ENCODE measurements around the gene RPTN. TPM values are rescaled to one million over a fixed set of nuclear protein-coding genes. Genes with fewer than 3 reads are reported as not detected.

Gene RPTN
- not detected for total RNA-seq

GRCh38 chr1:152159144-152159543, at the start of gene RPTN:
Gene RPTN (minus strand): TSS chr1:152159228. CDS start chr1:152157889, 1,339 bp downstream.

GRCh38 chr1:152115344-152115743, 43.7 kb downstream of the RPTN start, which contains the start of gene TCHH:
Gene TCHH (minus strand): TSS chr1:152115444. CDS start chr1:152114080, 1,364 bp downstream.

Other genes with a start within 250 kb of the RPTN start
- gene THEM4, start 249.7 kb downstream of the RPTN start, total RNA-seq: 10 to 100 TPM; 12.0 to 20.3 TPM
- gene S100A10, start 165.4 kb downstream of the RPTN start, total RNA-seq: 100 to 1,000 TPM in 1 of 2 donors, 10 to 100 TPM in 1; 41.3 to 111 TPM
- gene S100A11, start 122.2 kb downstream of the RPTN start, total RNA-seq: 100 to 1,000 TPM; 132 to 201 TPM
- gene TCHHL1, start 70.2 kb downstream of the RPTN start, total RNA-seq: not detected
- not detected for gene TCHH, start 43.8 kb downstream of the RPTN start, total RNA-seq
- not detected for gene HRNR, start 65.0 kb upstream of the RPTN start, total RNA-seq
- gene FLG, start 166.0 kb upstream of the RPTN start, total RNA-seq: not detected
- gene FLG2, start 200.8 kb upstream of the RPTN start, total RNA-seq: not detected